GM21619 (cell line): Measurements from ENCODE around the gene ROR1.

Experiments
- ATAC-seq: cut with Tn5 transposase; IDR thresholded peaks from one replicate; pipeline ENCODE4 v1.9.1; 2021; ENCODE audit not compliant: unreplicated experiment

ROR1 gene

GRCh38 chr1:63854091-63854490 lies 80.3 kb downstream of the ROR1 start:
- ATAC-seq: no peak

- ATAC-seq: no peak
Measured at GRCh38 chr1:63855942-63856341, 82.1 kb downstream of the ROR1 start.

- no peak for ATAC-seq
Measured at GRCh38 chr1:63856924-63857323, 83.1 kb downstream of the ROR1 start.

- ATAC-seq: no peak
Measured at GRCh38 chr1:63857478-63857877, 83.7 kb downstream of the ROR1 start.

GRCh38 chr1:63858153-63858552 lies 84.3 kb downstream of the ROR1 start:
- ATAC-seq: no peak

GRCh38 chr1:63859480-63860275 lies 85.9 kb downstream of the ROR1 start:
- no peak for ATAC-seq

- no peak for ATAC-seq
Measured at GRCh38 chr1:63861052-63861691, 87.4 kb downstream of the ROR1 start.

- no peak for ATAC-seq
Measured at GRCh38 chr1:63863145-63863544, 89.3 kb downstream of the ROR1 start.

GRCh38 chr1:63864224-63864641 lies 90.4 kb downstream of the ROR1 start:
- no peak for ATAC-seq

GRCh38 chr1:63865561-63865960 lies 91.7 kb downstream of the ROR1 start:
- ATAC-seq: no peak

- no peak for ATAC-seq
Measured at GRCh38 chr1:63866084-63866483, 92.3 kb downstream of the ROR1 start.

GRCh38 chr1:63867429-63868176 lies 93.8 kb downstream of the ROR1 start:
- ATAC-seq: no peak

GRCh38 chr1:63868268-63868781 lies 94.5 kb downstream of the ROR1 start:
- ATAC-seq: no peak

- no peak for ATAC-seq
Measured at GRCh38 chr1:63870152-63870551, 96.3 kb downstream of the ROR1 start.

- ATAC-seq: no peak
Measured at GRCh38 chr1:63871463-63871862, 97.6 kb downstream of the ROR1 start.

- no peak for ATAC-seq
Measured at GRCh38 chr1:63873751-63874150, 99.9 kb downstream of the ROR1 start.

GRCh38 chr1:63874278-63874880 lies 100.6 kb downstream of the ROR1 start:
- no peak for ATAC-seq

GRCh38 chr1:63875636-63876035 lies 101.8 kb downstream of the ROR1 start:
- ATAC-seq: no peak

GRCh38 chr1:63877021-63877767 lies 103.4 kb downstream of the ROR1 start:
- ATAC-seq: no peak

- no peak for ATAC-seq
Measured at GRCh38 chr1:63877816-63878215, 104.0 kb downstream of the ROR1 start.

GRCh38 chr1:63878932-63879331 lies 105.1 kb downstream of the ROR1 start:
- no peak for ATAC-seq
